ENCODE measurements around the gene COL24A1. TPM values are rescaled to one million over a fixed set of nuclear protein-coding genes. Genes with fewer than 3 reads are reported as not detected.

Gene COL24A1
- total and polyA plus RNA-seq, 2 of the 13 experiments (the other 11 are each of a cell fraction or from before 2014, with no cell fraction given): 0.04 to 0.13 TPM

Small RNA genes lying within 50 kb of the gene (small RNA-seq; reads per million reads assigned to genes)
- gene RNA5SP51 (ENCODE audit: insufficient read depth in 2 of 3, insufficient read length in 3 of 3, low read depth in 2 of 3, low replicate concordance in 1 of 3): 0 reads per million in 3 experiments

Other genes starting within 250 kb of the COL24A1 start
- gene ODF2L, start 239.6 kb upstream of the COL24A1 start, total RNA-seq (2016; rRNA removed; fragmentation: Illumina TruSeq; extraction: Trizol): 0.07 and 0.27 TPM in 2 replicates
- gene ODF2L, start 239.6 kb upstream of the COL24A1 start, polyA plus RNA-seq (2011; rRNA removed): not detected in 2 replicates